Lung microvascular endothelial cell (primary cell): ENCODE results near the gene CHST2. TPM values are rescaled to one million over a fixed set of nuclear protein-coding genes. Genes with fewer than 3 reads are reported as not detected.

Experiments
- DNase-seq, 2 donors: peaks; one replicate each; pipeline versions ENCODE4 v3.0.0 to v3.0.0-alpha.2; 2010; ENCODE audit warnings: low read depth in 2 of 2
- total RNA-seq: library from RNA; depleted of rRNA; stranded (reverse); fragments of >200 nt; gene quantifications from 2 replicates; pipeline ENCODE4 v1.2.1, GENCODE V29; 2014

CHST2 gene
- total RNA-seq, 1 donor from 2014 or later = 5.4 TPM

- DNase-seq = no peak
Measured at GRCh38 chr3:143166376-143166775, 46.8 kb downstream of the CHST2 start.

GRCh38 chr3:143167969-143168854 is 48.6 kb downstream of the CHST2 start:
- DNase-seq = peak in 1 of 2 donors; percentile 60

- DNase-seq = no peak
Measured at GRCh38 chr3:143168855-143169192, 49.3 kb downstream of the CHST2 start.

GRCh38 chr3:143170074-143170473 is 50.5 kb downstream of the CHST2 start:
- DNase-seq = no peak

GRCh38 chr3:143170676-143171075 is 51.1 kb downstream of the CHST2 start:
- peak in 1 of 2 donors; percentile 6 for DNase-seq

GRCh38 chr3:143171141-143171980 is 51.8 kb downstream of the CHST2 start:
- peak in 1 of 2 donors; percentile 38 for DNase-seq

GRCh38 chr3:143172062-143172794 is 52.7 kb downstream of the CHST2 start:
- no peak for DNase-seq

- no peak for DNase-seq
Measured at GRCh38 chr3:143172795-143173145, 53.2 kb downstream of the CHST2 start.

GRCh38 chr3:143173242-143173641 is 53.7 kb downstream of the CHST2 start:
- no peak for DNase-seq

Other genes starting within 250 kb of the CHST2 start
- gene PCOLCE2, start 230.7 kb upstream of the CHST2 start, total RNA-seq = not detected in 2 replicates
- gene PAQR9, start 156.1 kb upstream of the CHST2 start, total RNA-seq = not detected in 2 replicates
- gene U2SURP, start 118.2 kb upstream of the CHST2 start, total RNA-seq = 18.5 and 27.2 TPM in 2 replicates